DOHH2 (cell line): ENCODE results near the gene MEAF6.
A peak's percentile ranks its signal among the peaks of the same experiment; 100 is the strongest.

Experiments used
- H3F3A ChIP-seq: fragments of 200-600 bp; sonication (generic), shearing (Covaris generic); 2 replicates; pipeline ENCODE4 v1.6.0; 2016; ENCODE audit warnings: antibody characterized with exemption, mild to moderate bottlenecking; ENCODE audit not compliant: control insufficient read depth, insufficient read depth
- H3K27ac ChIP-seq: fragments of 200-600 bp; sonication (generic); 2 replicates; pipeline ENCODE4 v1.5.1; 2014; ENCODE audit warnings: low read depth, mild to moderate bottlenecking, low read length, moderate library complexity
- H3K27me3 ChIP-seq: fragments of 200-600 bp; sonication (generic); 2 replicates; pipeline ENCODE4 v1.6.1; 2014; ENCODE audit warnings: mild to moderate bottlenecking, low read length, mixed read lengths; ENCODE audit not compliant: control insufficient read depth
- H3K36me3 ChIP-seq: fragments of 200-600 bp; sonication (generic); 2 replicates; pipeline ENCODE4 v1.6.1; 2014; ENCODE audit warnings: mild to moderate bottlenecking, low read length, moderate library complexity, mixed read lengths; ENCODE audit not compliant: control insufficient read depth
- H3K4me1 ChIP-seq: fragments of 200-600 bp; sonication (generic); 2 replicates; pipeline ENCODE4 v1.6.1; 2014; ENCODE audit warnings: mild to moderate bottlenecking, low read length, mixed read lengths; ENCODE audit not compliant: control insufficient read depth
- H3K4me2 ChIP-seq: fragments of 200-600 bp; sonication (generic); 2 replicates; pipeline ENCODE4 v1.6.0; 2014; ENCODE audit warnings: mild to moderate bottlenecking, low read length, moderate library complexity
- H3K4me3 ChIP-seq: fragments of 200-600 bp; sonication (generic); 2 replicates; pipeline ENCODE4 v1.5.1; 2014; ENCODE audit warnings: mild to moderate bottlenecking, low read length, mixed read lengths
- H3K79me2 ChIP-seq: fragments of 200-600 bp; sonication (generic); 2 replicates; pipeline ENCODE4 v1.6.1; 2014; ENCODE audit warnings: mild to moderate bottlenecking, low read length, mixed read lengths; ENCODE audit not compliant: control insufficient read depth
- H3K9me2 ChIP-seq: fragments of 200-600 bp; sonication (generic); replicated peaks from 2 replicates; pipeline ENCODE4 v1.6.1; 2014; ENCODE audit warnings: mild to moderate bottlenecking, low read length, mixed read lengths; ENCODE audit not compliant: control insufficient read depth
- H3K9me3 ChIP-seq: fragments of 200-600 bp; sonication (generic); 2 replicates; pipeline ENCODE4 v1.6.1; 2014; ENCODE audit warnings: antibody characterized with exemption, low read length, mixed read lengths; ENCODE audit not compliant: control insufficient read depth, insufficient read depth
- H4K20me1 ChIP-seq: fragments of 200-600 bp; sonication (generic); 2 replicates; pipeline ENCODE4 v1.6.0; 2014; ENCODE audit warnings: low read depth, mild to moderate bottlenecking, antibody characterized with exemption, low read length, moderate library complexity; ENCODE audit not compliant: control insufficient read depth, insufficient read depth
- EZH2phosphoT487 ChIP-seq: fragments of 200-600 bp; sonication (generic); IDR thresholded peaks from 2 replicates; pipeline ENCODE4 v1.6.1; 2017; ENCODE audit warnings: borderline replicate concordance, mild to moderate bottlenecking, antibody characterized with exemption, low read length, moderate library complexity, mixed read lengths
- TF ChIP-seq, protein P1 (sequence below): fragments of 200-600 bp; sonication (generic); IDR thresholded peaks from one replicate; pipeline ENCODE4 v1.5.1; 2014; ENCODE audit warnings: antibody characterized with exemption, mild to moderate bottlenecking, low read depth, low read length; ENCODE audit not compliant: poor library complexity, severe bottlenecking

Gene MEAF6

DNA sequence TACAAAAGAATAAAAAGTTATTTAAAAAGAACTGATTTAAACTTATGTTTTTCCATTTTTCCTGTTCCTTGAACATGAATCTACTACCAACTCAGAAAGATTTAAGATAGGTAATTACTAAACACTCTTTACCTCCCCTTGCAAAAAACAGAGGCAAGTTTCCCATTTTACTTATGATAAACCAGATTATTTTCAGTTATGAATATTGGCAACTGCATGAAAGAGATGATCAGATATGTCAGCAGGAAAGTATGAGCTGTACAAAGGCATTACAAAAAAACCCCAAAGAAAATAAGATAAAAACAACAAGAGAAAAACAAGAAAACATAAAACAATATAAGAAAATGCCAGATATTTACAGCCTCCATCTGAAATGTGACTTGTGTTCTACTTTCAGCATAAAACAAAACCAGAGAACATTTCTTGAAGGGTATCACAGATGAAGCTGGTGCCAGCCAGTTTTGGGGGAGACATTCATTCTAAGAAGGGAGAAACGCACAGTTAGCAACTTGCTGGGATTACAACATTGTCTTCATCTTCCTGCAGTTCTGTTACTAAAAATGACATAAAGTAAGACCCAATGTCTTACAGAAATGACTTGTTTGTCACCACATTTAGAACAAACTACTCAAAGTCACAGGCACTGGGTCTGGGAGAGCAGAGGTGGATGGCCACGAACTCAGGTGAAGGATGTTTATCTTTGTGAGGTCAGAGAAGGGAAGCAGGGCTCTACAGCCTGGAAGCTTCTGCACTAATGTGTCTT, 21.0 kb downstream of the MEAF6 start:
- H3K4me3 ChIP-seq, result no peak overlapping the region
- no peak overlapping the region for H3K27ac ChIP-seq
- H3K9me3 ChIP-seq, result no peaks in the 10 kb centered on the region
- peaks cover 35% of the 10 kb centered on the region for H3K36me3 ChIP-seq
- H3K9me2 ChIP-seq, result no peaks in the 10 kb centered on the region
- H3K4me2 ChIP-seq, result no peak overlapping the region
- H3K27me3 ChIP-seq, result no peaks in the 10 kb centered on the region
- no peaks in the 10 kb centered on the region for H4K20me1 ChIP-seq
- TF ChIP-seq EZH2phosphoT487, result no peak
- TF ChIP-seq, protein P1, sequence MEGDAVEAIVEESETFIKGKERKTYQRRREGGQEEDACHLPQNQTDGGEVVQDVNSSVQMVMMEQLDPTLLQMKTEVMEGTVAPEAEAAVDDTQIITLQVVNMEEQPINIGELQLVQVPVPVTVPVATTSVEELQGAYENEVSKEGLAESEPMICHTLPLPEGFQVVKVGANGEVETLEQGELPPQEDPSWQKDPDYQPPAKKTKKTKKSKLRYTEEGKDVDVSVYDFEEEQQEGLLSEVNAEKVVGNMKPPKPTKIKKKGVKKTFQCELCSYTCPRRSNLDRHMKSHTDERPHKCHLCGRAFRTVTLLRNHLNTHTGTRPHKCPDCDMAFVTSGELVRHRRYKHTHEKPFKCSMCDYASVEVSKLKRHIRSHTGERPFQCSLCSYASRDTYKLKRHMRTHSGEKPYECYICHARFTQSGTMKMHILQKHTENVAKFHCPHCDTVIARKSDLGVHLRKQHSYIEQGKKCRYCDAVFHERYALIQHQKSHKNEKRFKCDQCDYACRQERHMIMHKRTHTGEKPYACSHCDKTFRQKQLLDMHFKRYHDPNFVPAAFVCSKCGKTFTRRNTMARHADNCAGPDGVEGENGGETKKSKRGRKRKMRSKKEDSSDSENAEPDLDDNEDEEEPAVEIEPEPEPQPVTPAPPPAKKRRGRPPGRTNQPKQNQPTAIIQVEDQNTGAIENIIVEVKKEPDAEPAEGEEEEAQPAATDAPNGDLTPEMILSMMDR, result no peak
- no peaks in the 10 kb centered on the region for H3K4me1 ChIP-seq
- no peaks in the 10 kb centered on the region for H3F3A ChIP-seq
- no peaks in the 10 kb centered on the region for H3K79me2 ChIP-seq

DNA sequence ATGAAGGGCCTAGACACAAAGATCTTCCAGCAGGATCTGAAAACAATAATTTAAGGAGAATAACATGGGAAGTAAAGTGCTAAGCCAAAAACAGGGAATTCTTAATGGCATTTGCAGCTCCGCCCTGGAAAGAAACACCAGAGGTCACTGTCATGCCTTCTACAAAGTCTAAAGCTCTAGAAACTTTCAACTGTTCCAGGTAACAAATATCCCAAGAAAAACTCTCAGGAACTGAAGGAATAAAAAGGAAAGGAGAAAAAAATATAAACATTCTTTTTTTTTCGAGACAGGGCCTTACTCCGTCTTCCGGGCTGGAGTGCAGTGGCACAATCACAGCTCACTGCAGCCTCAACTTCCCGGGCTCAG, 27.0 kb downstream of the MEAF6 start:
- H3K4me3 ChIP-seq, result no peak overlapping the region
- H3K4me2 ChIP-seq, result no peak overlapping the region
- H3K36me3 ChIP-seq, result peaks cover 37% of the 10 kb centered on the region
- no peak for TF ChIP-seq EZH2phosphoT487
- TF ChIP-seq, protein P1, result peak; percentile 4
- no peak overlapping the region for H3K27ac ChIP-seq
- H3K4me1 ChIP-seq, result peaks cover 15% of the 10 kb centered on the region
- H3F3A ChIP-seq, result peaks cover 4% of the 10 kb centered on the region
- no peaks in the 10 kb centered on the region for H3K9me2 ChIP-seq
- H3K27me3 ChIP-seq, result no peaks in the 10 kb centered on the region
- no peaks in the 10 kb centered on the region for H3K79me2 ChIP-seq
- no peaks in the 10 kb centered on the region for H3K9me3 ChIP-seq
- 0 out of 2 replicates have a peak, but pooled peaks cover 4% of the 10 kb centered on the region for H4K20me1 ChIP-seq

DNA sequence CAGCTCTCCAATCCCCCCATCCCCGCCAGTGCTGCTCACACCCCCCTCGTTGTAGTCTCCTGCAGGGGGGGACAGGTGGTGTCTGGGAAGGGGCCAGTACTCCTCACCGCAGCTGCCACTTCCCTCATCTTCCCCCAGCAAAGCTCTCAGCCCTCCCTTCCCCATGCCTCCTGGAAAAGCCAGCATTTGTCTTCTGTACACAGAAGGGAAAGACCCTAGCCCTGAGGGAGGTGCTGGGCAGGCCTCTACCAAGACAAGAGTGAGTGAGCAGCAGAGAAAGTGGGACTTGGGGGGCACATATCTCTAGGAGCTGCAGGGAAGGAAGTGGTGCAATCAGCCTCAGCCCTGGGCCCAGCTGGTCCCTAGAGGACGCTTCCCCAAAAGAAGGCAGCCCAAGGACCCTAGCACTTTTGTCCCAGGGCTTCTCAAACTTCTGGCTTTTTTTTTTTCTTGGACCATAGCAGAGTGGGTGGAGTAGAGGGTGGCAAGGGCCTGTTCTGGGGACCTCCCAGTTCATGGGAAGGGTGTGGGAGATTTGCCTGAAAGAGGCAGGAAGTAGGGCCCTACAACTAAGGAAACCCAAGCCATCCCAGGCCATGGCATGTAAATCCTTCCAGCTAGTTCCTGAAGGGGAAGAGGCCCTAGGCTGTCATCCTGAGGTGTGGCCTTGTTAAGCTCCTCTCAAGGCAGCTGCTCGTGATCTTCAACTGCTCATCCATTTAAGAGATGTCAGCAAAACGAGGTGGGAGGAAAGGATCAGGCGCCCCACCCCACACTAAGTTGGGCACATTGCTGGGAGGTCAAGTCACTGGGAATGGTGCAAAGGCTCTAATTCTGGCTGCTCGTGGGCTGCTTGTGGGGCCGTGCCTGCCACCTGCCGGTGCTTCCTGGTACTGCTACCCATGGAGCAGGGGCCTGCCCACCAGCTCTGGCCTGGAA, 27.6 kb downstream of the MEAF6 start:
- Histone ChIP-seq H3K9me3 (no peaks in the 10 kb centered on the region), H3K4me1 (peaks cover 15% of the 10 kb centered on the region), H3K9me2 (no peaks in the 10 kb centered on the region), H3K79me2 (no peaks in the 10 kb centered on the region), H3K36me3 (peaks cover 41% of the 10 kb centered on the region), H3F3A (peaks cover 4% of the 10 kb centered on the region), H3K4me3 (no peak overlapping the region), H4K20me1 (0 out of 2 replicates have a peak, but pooled peaks cover 4% of the 10 kb centered on the region), H3K27me3 (no peaks in the 10 kb centered on the region), H3K4me2 (peak overlapping the region; percentile 1; the same call in 1 of the 2 replicates), H3K27ac (peak overlapping the region; percentile 9; the same call in 1 of the 2 replicates)
- TF ChIP-seq EZH2phosphoT487, result no peak
- TF ChIP-seq, protein P1, result peak; percentile 98
